Right atrium auricular region (tissue), 2 donors: Measurements from ENCODE around the gene HAGHL. TPM values are rescaled to one million over a fixed set of nuclear protein-coding genes. Genes with fewer than 3 reads are reported as not detected.

Source experiments
- DNase-seq: peaks from one replicate; pipeline ENCODE4 v3.0.0-alpha.2; 2019; ENCODE audit warnings: low spot score
- H3K27ac ChIP-seq, 2 donors: fragments of 200-600 bp; sonication (generic); 1 replicate in 1 of 2; 2 replicates in 1 of 2; pipeline ENCODE4 v1.5.1; 2016 to 2019
- H3K27me3 ChIP-seq, 2 donors: fragments of 200-600 bp; sonication (generic); one replicate each; pipeline versions ENCODE4 v1.5.1 to v1.6.0; 2017 to 2019
- H3K36me3 ChIP-seq: fragments of 200-600 bp; sonication (generic); one replicate; pipeline ENCODE4 v1.5.1; 2016
- H3K4me1 ChIP-seq, 2 donors: fragments of 200-600 bp; sonication (generic); one replicate each; pipeline versions ENCODE4 v1.5.1 to v1.6.0; 2017 to 2019
- H3K4me3 ChIP-seq, 2 donors: fragments of 200-600 bp; sonication (generic); 1 replicate in 1 of 2; 2 replicates in 1 of 2; pipeline ENCODE4 v1.5.1; 2017 to 2019; ENCODE audit warnings: mild to moderate bottlenecking in 1 of 2, moderate library complexity in 1 of 2
- H3K9me3 ChIP-seq, 2 donors: fragments of 200-600 bp; sonication (generic); one replicate each; pipeline ENCODE4 v1.5.1; 2019
- total RNA-seq, 2 donors: library from RNA; depleted of rRNA; stranded (reverse); fragments of >200 nt; gene quantifications; one replicate each; pipeline ENCODE4 v1.1.0, GENCODE V29; 2016
- TF ChIP-seq, protein P1 (sequence below), 2 donors: fragments of 200-600 bp; sonication (generic); IDR thresholded peaks; one replicate each; pipeline ENCODE4 v1.5.1; 2019; ENCODE audit warnings: antibody characterized with exemption in 2 of 2

Gene HAGHL
- total RNA-seq, 2 donors from 2014 or later, result 9.6 to 9.7 TPM

DNA sequence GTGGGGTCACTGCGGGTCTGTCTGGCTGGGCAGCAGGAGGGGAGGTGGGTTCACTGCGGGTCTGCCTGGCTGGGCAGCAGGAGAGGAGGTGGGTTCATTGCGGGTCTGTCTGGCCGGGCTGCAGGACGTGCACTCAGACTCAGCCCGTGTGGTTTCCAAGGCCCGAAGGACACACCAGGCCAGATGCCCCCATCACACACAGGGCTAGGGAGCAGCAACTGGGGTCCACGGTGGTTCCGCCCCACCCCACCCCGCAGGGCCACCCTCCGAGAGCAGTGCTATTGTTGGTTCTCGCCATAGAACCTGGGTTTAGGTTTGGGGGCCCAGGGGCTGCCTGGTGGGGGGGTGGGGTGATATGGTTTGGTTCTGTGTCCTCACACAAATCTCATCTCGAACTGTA lies 19.7 kb downstream of the HAGHL start:
- no peak overlapping the region for H3K4me3 ChIP-seq
- TF ChIP-seq, protein P1, sequence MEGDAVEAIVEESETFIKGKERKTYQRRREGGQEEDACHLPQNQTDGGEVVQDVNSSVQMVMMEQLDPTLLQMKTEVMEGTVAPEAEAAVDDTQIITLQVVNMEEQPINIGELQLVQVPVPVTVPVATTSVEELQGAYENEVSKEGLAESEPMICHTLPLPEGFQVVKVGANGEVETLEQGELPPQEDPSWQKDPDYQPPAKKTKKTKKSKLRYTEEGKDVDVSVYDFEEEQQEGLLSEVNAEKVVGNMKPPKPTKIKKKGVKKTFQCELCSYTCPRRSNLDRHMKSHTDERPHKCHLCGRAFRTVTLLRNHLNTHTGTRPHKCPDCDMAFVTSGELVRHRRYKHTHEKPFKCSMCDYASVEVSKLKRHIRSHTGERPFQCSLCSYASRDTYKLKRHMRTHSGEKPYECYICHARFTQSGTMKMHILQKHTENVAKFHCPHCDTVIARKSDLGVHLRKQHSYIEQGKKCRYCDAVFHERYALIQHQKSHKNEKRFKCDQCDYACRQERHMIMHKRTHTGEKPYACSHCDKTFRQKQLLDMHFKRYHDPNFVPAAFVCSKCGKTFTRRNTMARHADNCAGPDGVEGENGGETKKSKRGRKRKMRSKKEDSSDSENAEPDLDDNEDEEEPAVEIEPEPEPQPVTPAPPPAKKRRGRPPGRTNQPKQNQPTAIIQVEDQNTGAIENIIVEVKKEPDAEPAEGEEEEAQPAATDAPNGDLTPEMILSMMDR (IDR thresholded peaks at IDR 0.05), result no peak
- no peaks in the 10 kb centered on the region for H3K4me1 ChIP-seq
- no peak overlapping the region for H3K27ac ChIP-seq
- no peaks in the 10 kb centered on the region for H3K9me3 ChIP-seq
- no peaks in the 10 kb centered on the region for H3K27me3 ChIP-seq
- no peak for DNase-seq
- no peaks in the 10 kb centered on the region for H3K36me3 ChIP-seq

DNA sequence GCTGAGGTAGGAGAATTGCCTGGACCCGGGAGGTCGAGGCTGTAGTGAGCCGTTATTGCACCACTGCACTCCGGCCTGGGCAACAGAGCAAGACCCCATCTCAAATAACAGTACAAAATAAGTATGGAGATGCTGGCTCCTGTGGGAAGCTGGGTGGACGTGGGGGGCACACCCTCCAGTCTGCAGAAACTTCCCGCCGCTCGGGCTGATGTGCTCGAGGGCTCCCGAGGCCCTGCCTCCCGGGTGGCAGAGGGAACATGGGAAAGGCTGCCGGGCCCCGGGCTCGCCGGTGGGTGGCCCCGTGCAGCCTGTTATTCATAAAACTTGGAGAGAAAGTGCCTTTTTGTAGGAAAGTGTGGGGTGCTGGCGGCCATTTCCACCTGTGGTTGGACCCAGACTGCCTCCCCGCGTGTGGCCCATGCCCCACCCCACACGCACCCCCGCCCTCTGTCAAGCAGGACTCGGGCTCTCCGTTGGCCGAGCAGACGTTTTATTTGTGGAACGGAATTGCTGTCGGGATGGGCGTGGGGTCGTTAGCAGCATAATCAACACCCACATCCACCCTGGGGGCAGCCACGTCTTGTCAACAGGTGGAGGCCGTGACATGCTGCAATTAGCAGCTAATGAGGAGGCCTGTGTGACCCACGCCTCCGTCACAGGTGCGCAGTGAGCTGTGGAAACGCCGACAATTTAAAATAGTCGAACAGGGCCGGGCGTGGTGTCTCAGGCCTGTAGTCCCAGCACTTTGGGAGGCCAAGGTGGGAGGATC lies 21.3 kb downstream of the HAGHL start:
- H3K9me3 ChIP-seq, result no peaks in the 10 kb centered on the region
- TF ChIP-seq, protein P1 (IDR thresholded peaks at IDR 0.05), result no peak
- no peaks in the 10 kb centered on the region for H3K4me1 ChIP-seq
- DNase-seq, result no peak
- H3K4me3 ChIP-seq, result no peak overlapping the region
- no peaks in the 10 kb centered on the region for H3K27me3 ChIP-seq
- no peaks in the 10 kb centered on the region for H3K36me3 ChIP-seq
- H3K27ac ChIP-seq, result no peak overlapping the region

DNA sequence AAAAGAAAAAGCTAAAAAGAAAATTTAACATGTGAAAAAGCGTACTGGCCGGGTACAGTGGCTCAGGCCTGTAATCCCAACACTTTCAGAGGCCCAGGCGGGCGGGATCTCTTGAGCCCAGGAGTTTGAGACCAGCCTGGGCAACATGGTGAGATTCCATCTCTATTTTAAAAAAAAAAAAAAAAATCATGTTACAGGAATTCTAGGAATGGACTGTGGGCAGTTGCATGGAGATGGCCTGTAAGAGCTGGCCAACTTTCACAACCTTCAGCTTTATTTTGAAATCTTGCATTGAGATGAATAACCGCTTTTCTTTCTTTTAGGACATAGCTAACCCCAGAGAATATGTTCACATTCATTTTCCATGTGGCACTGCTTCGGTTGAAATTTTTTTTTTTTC lies 22.1 kb downstream of the HAGHL start:
- H3K27ac ChIP-seq, result no peak overlapping the region
- H3K27me3 ChIP-seq, result no peaks in the 10 kb centered on the region
- TF ChIP-seq, protein P1 (IDR thresholded peaks at IDR 0.05), result no peak
- DNase-seq, result no peak
- H3K36me3 ChIP-seq, result no peaks in the 10 kb centered on the region
- no peak overlapping the region for H3K4me3 ChIP-seq
- H3K9me3 ChIP-seq, result no peaks in the 10 kb centered on the region
- no peaks in the 10 kb centered on the region for H3K4me1 ChIP-seq

DNA sequence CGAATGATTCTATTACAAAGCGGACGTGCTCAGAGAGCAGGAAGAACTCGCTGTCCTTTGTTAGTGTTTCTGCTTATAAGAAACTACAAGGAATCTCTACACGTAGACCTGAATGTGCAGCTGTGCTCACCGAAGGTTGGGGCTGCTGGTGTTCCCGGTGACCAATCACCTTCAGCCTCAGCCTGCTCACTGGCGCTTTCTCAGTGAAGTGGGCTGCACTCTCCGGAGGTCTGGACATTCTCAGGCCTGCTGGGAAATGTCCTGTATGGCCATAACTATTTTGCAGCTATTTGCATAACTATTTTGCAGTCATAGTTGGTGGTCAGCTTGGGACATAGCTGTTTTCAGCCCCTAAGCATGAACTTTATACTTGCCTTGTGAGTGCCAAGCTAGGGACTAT lies 23.6 kb downstream of the HAGHL start:
- no peaks in the 10 kb centered on the region for H3K27me3 ChIP-seq
- H3K4me3 ChIP-seq, result no peak overlapping the region
- H3K9me3 ChIP-seq, result no peaks in the 10 kb centered on the region
- DNase-seq, result no peak
- TF ChIP-seq, protein P1 (IDR thresholded peaks at IDR 0.05), result no peak
- H3K4me1 ChIP-seq, result no peaks in the 10 kb centered on the region
- no peaks in the 10 kb centered on the region for H3K36me3 ChIP-seq
- H3K27ac ChIP-seq, result no peak overlapping the region

DNA sequence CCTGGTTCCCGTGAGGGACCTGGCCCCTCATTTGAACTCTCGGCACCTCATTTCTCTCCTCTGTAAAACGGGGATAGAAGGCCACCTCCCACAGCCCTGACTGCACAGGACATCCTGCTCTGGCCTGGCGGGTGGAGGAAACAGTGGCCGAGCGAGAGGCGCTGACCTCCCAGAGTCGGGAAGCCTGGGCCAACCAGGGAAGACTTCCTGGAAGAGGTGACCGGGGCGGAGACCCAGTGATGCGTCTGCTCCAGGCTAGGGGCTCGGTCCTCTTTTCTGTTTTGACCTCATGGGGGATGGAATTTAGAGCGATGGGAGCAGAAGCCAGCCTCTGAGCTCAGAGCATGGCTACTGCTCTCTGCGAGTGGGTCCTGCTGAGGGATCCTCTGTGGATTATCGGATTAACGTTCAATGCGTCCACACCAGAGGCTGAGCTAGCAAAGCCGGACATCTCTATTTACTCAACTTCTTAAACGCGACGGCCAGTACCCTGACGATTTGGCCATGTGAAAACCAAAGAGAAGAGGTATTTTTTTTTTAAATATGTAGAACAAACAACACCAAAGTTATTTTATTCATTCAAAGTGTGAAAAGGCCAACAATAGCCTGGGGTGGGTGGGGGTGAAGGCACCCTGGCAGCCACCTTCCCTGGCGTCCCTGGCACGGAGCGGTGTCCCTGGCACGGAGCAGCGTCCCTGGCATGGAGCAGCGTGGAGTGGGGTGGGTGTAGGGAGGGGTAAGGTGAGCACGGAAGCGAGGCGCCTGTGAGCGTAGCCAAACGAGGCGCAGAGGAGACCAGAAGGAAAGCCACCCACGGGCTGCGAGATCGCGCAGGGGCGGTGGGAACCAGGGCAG lies 24.5 kb downstream of the HAGHL start:
- no peaks in the 10 kb centered on the region for H3K36me3 ChIP-seq
- TF ChIP-seq, protein P1 (IDR thresholded peaks at IDR 0.05), result no peak
- no peaks in the 10 kb centered on the region for H3K9me3 ChIP-seq
- no peaks in the 10 kb centered on the region for H3K27me3 ChIP-seq
- DNase-seq, result no peak
- no peaks in the 10 kb centered on the region for H3K4me1 ChIP-seq
- H3K4me3 ChIP-seq, result no peak overlapping the region
- peak overlapping the region in 1 of 2 donors; percentile 35 for H3K27ac ChIP-seq
